H1 (cell line): Measurements from ENCODE around the gene IL17REL. TPM values are rescaled to one million over a fixed set of nuclear protein-coding genes. Genes with fewer than 3 reads are reported as not detected.
A peak's percentile ranks its signal among the peaks of the same experiment; 100 is the strongest.

Experiments
- CTCF ChIA-PET: fragments of 300-600 bp; sonication (Branson Sonifier 250); formaldehyde crosslinking; loops from one replicate; lab custom pipeline; 2021; ENCODE audit not compliant: partially characterized antibody; lab: Charles Lee
- POLR2A ChIA-PET: fragments of 300-600 bp; sonication (Branson Sonifier 250); formaldehyde crosslinking; loops from one replicate; lab custom pipeline; 2021; ENCODE audit warnings: inconsistent platforms; ENCODE audit not compliant: partially characterized antibody; lab: Charles Lee
- DNase-seq, 2 experiments: peaks; one replicate each; pipeline versions ENCODE4 v3.0.0 to v3.0.0-alpha.2; 2010 to 2022; ENCODE audit warnings: low spot score in 2 of 2, low read depth in 1 of 2, mixed read lengths in 1 of 2
- FAIRE-seq: peaks from 2 replicates; lab custom pipeline; 2011; peaks lifted over from hg19 to GRCh38; lab: Jason Lieb, UNC
- H2AFZ ChIP-seq: 2 replicates; pipeline ENCODE4 v1.8.1; 2012; ENCODE audit warnings: low read length, inconsistent platforms
- H2AK5ac ChIP-seq: 2 replicates; pipeline ENCODE4 v1.6.1; 2013; ENCODE audit warnings: low read depth, low read length
- H2BK120ac ChIP-seq: replicated peaks from 2 replicates; pipeline ENCODE3; 2013; ENCODE audit warnings: low read depth, low read length, inconsistent platforms
- H2BK12ac ChIP-seq: 2 replicates; pipeline ENCODE4 v1.6.1; 2013; ENCODE audit warnings: low read depth, low read length
- H2BK15ac ChIP-seq: 2 replicates; pipeline ENCODE4 v1.6.1; 2013; ENCODE audit warnings: low read length
- H2BK20ac ChIP-seq: 2 replicates; pipeline ENCODE4 v1.6.1; 2013; ENCODE audit warnings: low read length
- H2BK5ac ChIP-seq: 2 replicates; pipeline ENCODE4 v1.6.1; 2013; ENCODE audit warnings: low read depth, low read length
- H3K14ac ChIP-seq: 2 replicates; pipeline ENCODE4 v1.6.1; 2013; ENCODE audit warnings: inconsistent platforms; ENCODE audit not compliant: insufficient read length
- H3K18ac ChIP-seq: 2 replicates; pipeline ENCODE4 v1.6.1; 2013; ENCODE audit warnings: low read length; ENCODE audit errors: extremely low read depth
- H3K23ac ChIP-seq: 2 replicates; pipeline ENCODE4 v1.6.1; 2013; ENCODE audit warnings: inconsistent platforms; ENCODE audit not compliant: insufficient read length
- H3K23me2 ChIP-seq: 2 replicates; pipeline ENCODE4 v1.6.1; 2013; ENCODE audit warnings: low read depth, low read length
- H3K27ac ChIP-seq: 2 replicates; pipeline ENCODE4 v1.6.1; 2011; ENCODE audit warnings: low read depth, low read length, inconsistent platforms
- H3K27me3 ChIP-seq, 4 experiments: replicated peaks in 1 of 4; 1 replicate in 1 of 4; 2 replicates in 3 of 4; pipeline versions ENCODE4 v1.6.1 to v1.8.1; 2011 to 2013; ENCODE audit warnings: low read length in 3 of 4, mild to moderate bottlenecking in 3 of 4, inconsistent platforms in 2 of 4, mixed read lengths in 2 of 4, moderate library complexity in 1 of 4; ENCODE audit not compliant: control insufficient read depth in 3 of 4, insufficient read depth in 3 of 4; ENCODE audit errors: extremely low read depth in 1 of 4
- H3K36me3 ChIP-seq, 4 experiments: 2 replicates each; pipeline versions ENCODE4 v1.6.1 to v1.8.1; 2011 to 2013; ENCODE audit warnings: mild to moderate bottlenecking in 4 of 4, low read length in 3 of 4, moderate library complexity in 2 of 4, control low read depth in 1 of 4, inconsistent platforms in 1 of 4; ENCODE audit not compliant: insufficient read depth in 4 of 4, control insufficient read depth in 2 of 4
- H3K4ac ChIP-seq: replicated peaks from 2 replicates; pipeline ENCODE3; 2013; ENCODE audit warnings: low read length, low read depth, mixed read lengths, inconsistent platforms; ENCODE audit not compliant: insufficient read length
- H3K4me1 ChIP-seq, 4 experiments: replicated peaks in 1 of 4; 1 replicate in 1 of 4; 2 replicates in 3 of 4; pipeline versions ENCODE4 v1.6.1 to v1.8.1; 2011 to 2013; ENCODE audit warnings: low read length in 3 of 4, inconsistent platforms in 2 of 4, mixed read lengths in 1 of 4; ENCODE audit not compliant: insufficient read depth in 4 of 4, control insufficient read depth in 3 of 4
- H3K4me2 ChIP-seq, 2 experiments: 2 replicates each; pipeline versions ENCODE4 v1.6.1 to v1.8.1; 2011 to 2013; ENCODE audit warnings: low read depth in 2 of 2, low read length in 2 of 2, control low read depth in 1 of 2, inconsistent platforms in 1 of 2, mild to moderate bottlenecking in 1 of 2; ENCODE audit not compliant: insufficient read depth in 1 of 2
- H3K4me3 ChIP-seq, 4 experiments: fragments of 200-600, 300-600 bp in 1 of 4; sonication (generic), shearing (Covaris generic), sonication (Bioruptor Twin) in 1 of 4; 2 replicates each; pipeline versions ENCODE4 v1.5.1 to v1.8.1; 2011 to 2016; ENCODE audit warnings: low read length in 4 of 4, low read depth in 3 of 4, control low read depth in 2 of 4, inconsistent platforms in 2 of 4, mild to moderate bottlenecking in 2 of 4, mixed read lengths in 1 of 4, moderate library complexity in 1 of 4; ENCODE audit not compliant: insufficient read depth in 2 of 4; ENCODE audit errors: extremely low read depth in 1 of 4
- H3K56ac ChIP-seq: replicated peaks from 2 replicates; pipeline ENCODE3; 2013; ENCODE audit warnings: low read depth, mild to moderate bottlenecking, mixed read lengths, low read length, inconsistent platforms; ENCODE audit not compliant: insufficient read length
- H3K79me1 ChIP-seq: 2 replicates; pipeline ENCODE4 v1.6.1; 2013; ENCODE audit warnings: low read depth, low read length, control low read depth
- H3K79me2 ChIP-seq, 2 experiments: 2 replicates each; pipeline versions ENCODE4 v1.6.1 to v1.8.1; 2012 to 2013; ENCODE audit warnings: low read length in 2 of 2, mild to moderate bottlenecking in 2 of 2, inconsistent platforms in 1 of 2; ENCODE audit not compliant: insufficient read depth in 2 of 2, control insufficient read depth in 1 of 2
- H3K9ac ChIP-seq, 4 experiments: replicated peaks in 1 of 4; 1 replicate in 1 of 4; 2 replicates in 3 of 4; pipeline versions ENCODE4 v1.6.1 to v1.8.1; 2011 to 2013; ENCODE audit warnings: low read depth in 3 of 4, low read length in 3 of 4, control low read depth in 2 of 4, mild to moderate bottlenecking in 2 of 4, moderate library complexity in 2 of 4, inconsistent platforms in 1 of 4; ENCODE audit errors: extremely low read depth in 1 of 4
- H3K9me3 ChIP-seq, 2 experiments: 2 replicates each; pipeline versions ENCODE4 v1.6.1 to v1.8.1; 2012 to 2013; ENCODE audit warnings: mild to moderate bottlenecking in 2 of 2, moderate library complexity in 2 of 2, control low read depth in 1 of 2, inconsistent platforms in 1 of 2, low read depth in 1 of 2, low read length in 1 of 2, mixed read lengths in 1 of 2; ENCODE audit not compliant: insufficient read depth in 2 of 2
- H4K20me1 ChIP-seq, 2 experiments: replicated peaks in 1 of 2; 2 replicates each; pipeline versions ENCODE3 to v1.8.1; 2011 to 2013; ENCODE audit warnings: inconsistent platforms in 2 of 2, low read length in 2 of 2, mild to moderate bottlenecking in 1 of 2; ENCODE audit not compliant: insufficient read depth in 2 of 2, control insufficient read depth in 1 of 2
- H4K5ac ChIP-seq: 2 replicates; pipeline ENCODE4 v1.6.1; 2013; ENCODE audit warnings: low read length, low read depth, mixed read lengths, inconsistent platforms; ENCODE audit not compliant: insufficient read length
- H4K8ac ChIP-seq: 2 replicates; pipeline ENCODE4 v1.8.0; 2013; ENCODE audit warnings: mild to moderate bottlenecking, moderate library complexity, low read length, inconsistent platforms; ENCODE audit not compliant: insufficient read depth; ENCODE audit errors: extremely low read depth
- H4K91ac ChIP-seq: replicated peaks from 2 replicates; pipeline ENCODE3; 2013; ENCODE audit warnings: low read length, mixed read lengths, inconsistent platforms; ENCODE audit not compliant: insufficient read length
- ASH2L ChIP-seq: fragments of 200-600, 300-600 bp; sonication (generic); IDR thresholded peaks from one replicate; pipeline ENCODE4 v1.7.1; 2017; ENCODE audit warnings: low read length
- CEBPB ChIP-seq: IDR thresholded peaks from 2 replicates; pipeline ENCODE4 v1.6.1; 2012; ENCODE audit warnings: low read depth, low read length
- CTCF ChIP-seq, 3 experiments: IDR thresholded peaks; 1 replicate in 2 of 3; 2 replicates in 1 of 3; pipeline versions ENCODE4 v1.5.1 to v1.6.1; 2011; ENCODE audit warnings: low read length in 3 of 3, mild to moderate bottlenecking in 3 of 3, inconsistent platforms in 2 of 3, low read depth in 1 of 3, moderate library complexity in 1 of 3; ENCODE audit not compliant: insufficient read depth in 1 of 3; ENCODE audit errors: control extremely low read depth in 1 of 3
- GABPA ChIP-seq: IDR thresholded peaks from 2 replicates; pipeline ENCODE4 v1.6.1; 2011; ENCODE audit warnings: mild to moderate bottlenecking, low read length, moderate library complexity, borderline replicate concordance; ENCODE audit not compliant: insufficient read depth
- GTF2F1 ChIP-seq: IDR thresholded peaks from 2 replicates; pipeline ENCODE4 v1.6.1; 2012; ENCODE audit warnings: low read depth, low read length, improper control_type of control experiment, borderline replicate concordance
- MAX ChIP-seq: IDR thresholded peaks from 2 replicates; pipeline ENCODE4 v1.6.1; 2012; ENCODE audit warnings: inconsistent platforms
- RAD21 ChIP-seq, 2 experiments: IDR thresholded peaks in 1 of 2; conservative IDR thresholded peaks in 1 of 2; 2 replicates each; pipeline ENCODE4 v1.6.1; 2011; ENCODE audit warnings: low read depth in 2 of 2, low read length in 2 of 2, improper control_type of control experiment in 1 of 2, inconsistent platforms in 1 of 2, mild to moderate bottlenecking in 1 of 2, moderate library complexity in 1 of 2
- TAF1 ChIP-seq: IDR thresholded peaks from 2 replicates; pipeline ENCODE4 v1.6.1; 2011; ENCODE audit warnings: mild to moderate bottlenecking, low read depth, low read length
- TEAD4 ChIP-seq: IDR thresholded peaks from 2 replicates; pipeline ENCODE4 v1.6.1; 2012; ENCODE audit warnings: low read depth, low read length, inconsistent platforms, mixed read lengths
- WGBS, 2 experiments: shearing (Covaris generic) in 1 of 2; methylation state at CpG; one replicate each; pipeline versions ENCODE4 v1.1.6 to v1.1.7; 2013 to 2015; ENCODE audit warnings: low lambda C conversion rate in 2 of 2, mixed read lengths in 2 of 2, inconsistent platforms in 1 of 2, low coverage in 1 of 2, missing lambda C conversion rate in 1 of 2; ENCODE audit not compliant: insufficient replicate concordance in 2 of 2, insufficient coverage in 1 of 2, insufficient read length in 1 of 2; ENCODE audit errors: extremely low coverage in 1 of 2, missing lambda C conversion rate in 1 of 2; 5-methylcytosine and 5-hydroxymethylcytosine counted together
- polyA plus RNA-seq, 7 experiments: library from polyadenylated mRNA; depleted of rRNA in 3 of 7; stranded (reverse) in 5 of 7; unstranded in 2 of 7; fragments of >200 nt in 5 of 7; fragments of 200-250 nt in 2 of 7; gene quantifications; 1 replicate in 5 of 7; 2 replicates in 1 of 7; 4 replicates in 1 of 7; pipeline versions ENCODE4 v1.2.1 to v1.2.3, GENCODE V29; 2011 to 2013; ENCODE audit warnings: missing spikeins in 2 of 7, mixed read lengths in 2 of 7
- total RNA-seq: library from RNA; stranded (reverse); fragmentation: NEBNext Ultra II Directional; extraction: Animal tissue kit (Norgen Biotek cat#: 25700); gene quantifications from 2 replicates; pipeline ENCODE4 v1.2.1, GENCODE V29; 2021

IL17REL gene
- total and polyA plus RNA-seq, 2 of the 8 experiments (the other 6 are each of a cell fraction or from before 2014, with no cell fraction given), result 0.15 to 0.20 TPM

- Histone ChIP-seq H3K27ac (no peak overlapping the region), H3K79me1 (no peaks in the 10 kb centered on the region), H2BK15ac (no peak overlapping the region), H3K23ac (no peak overlapping the region), H3K18ac (no peak overlapping the region), H4K5ac (no peak overlapping the region), H4K8ac (peak overlapping the region; percentile 88), H3K4me1 (peaks cover 0 to 1% (median 0%) of the 10 kb centered on the region in 4 experiments; a peak in 2 of 7 replicates), H2BK12ac (no peak overlapping the region), H2BK20ac (no peak overlapping the region), H3K14ac (no peak overlapping the region), H3K4ac (no peak overlapping the region), H3K4me2 (no peak overlapping the region; a peak in 1 of 4 replicates), H4K91ac (no peak overlapping the region), H3K79me2 (no peaks in the 10 kb centered on the region), H2BK5ac (no peak overlapping the region), H3K56ac (no peak overlapping the region), H2AK5ac (no peak overlapping the region), H3K9me3 (peaks cover 0 to 21% of the 10 kb centered on the region in 2 experiments; a peak in 2 of 4 replicates), H3K27me3 (peaks cover 0 to 6% (median 0%) of the 10 kb centered on the region in 4 experiments; a peak in 1 of 7 replicates), H3K23me2 (no peaks in the 10 kb centered on the region; the same call in 1 of the 2 replicates), H2AFZ (no peak overlapping the region), H3K4me3 (no peak overlapping the region), H3K9ac (no peak overlapping the region), H3K36me3 (no peaks in the 10 kb centered on the region), H2BK120ac (no peak overlapping the region), H4K20me1 (no peaks in the 10 kb centered on the region)
- POLR2A ChIA-PET, result interaction anchor here (1.1 kb wide), 1 partner anchor 37 kb away, joined by 4 read pairs; no protein-coding TSS in a partner anchor
- 48% methylated on average over 20 of the region's 23 CpGs; no CpG with 5 or more reads in 1 of the 2 experiments for WGBS, 2 experiments
- CTCF ChIA-PET, result interaction anchor here (0.7 to 5.2 kb wide), 28 partner anchors 9 to 246 kb away, joined by 3 to 83 read pairs (median 5); no protein-coding TSS in a partner anchor
- FAIRE-seq (no peak), DNase-seq (peak in 1 of 2 experiments; percentile 73)
- no peak for TF ChIP-seq CEBPB
- TF ChIP-seq TAF1, result no peak
- TF ChIP-seq TEAD4, result no peak
- no peak for TF ChIP-seq ASH2L
- no peak for TF ChIP-seq GTF2F1
- 0 out of 2 replicates have a peak, but pooled peaks have one; percentile 13 for TF ChIP-seq MAX
- peak; percentile 86 to 97 (median 86) for TF ChIP-seq CTCF (IDR thresholded peaks at IDR 0.05; ENCODE audit: control extremely low read depth in 1 of 3, insufficient read depth in 1 of 3, low read depth in 1 of 3, low read length in 3 of 3)
- peak; percentile 72 to 81 for TF ChIP-seq RAD21 (IDR thresholded peaks at IDR 0.05 in 1 of 2, conservative IDR thresholded peaks at IDR 0.05 in 1 of 2; ENCODE audit: low read depth in 2 of 2, low read length in 2 of 2)
- peak; percentile 77 for TF ChIP-seq GABPA
These were observed 19.5 kb downstream of the IL17REL start for GRCh38 chr22:49992921-49993648.
